Stomach (tissue), 9 donors: ENCODE results near the gene TSHZ2. TPM values are rescaled to one million over a fixed set of nuclear protein-coding genes. Genes with fewer than 3 reads are reported as not detected.

ENCODE experiments used
- DNase-seq, 2 donors: peaks; one replicate each; pipeline versions ENCODE4 v3.0.0 to v3.0.0-alpha.2; 2013 to 2019
- H3K27ac ChIP-seq, 5 donors: fragments of 200-600 bp in 4 of 5; sonication (generic) in 4 of 5; one replicate each; pipeline ENCODE4 v1.5.1; 2013 to 2019; ENCODE audit warnings: mild to moderate bottlenecking in 1 of 5, moderate library complexity in 1 of 5
- H3K27me3 ChIP-seq, 3 donors: fragments of 200-600 bp; sonication (generic); one replicate each; pipeline ENCODE4 v1.5.1; 2017 to 2019; ENCODE audit warnings: mixed run types in 1 of 3
- H3K36me3 ChIP-seq, 4 donors: fragments of 200-600 bp; sonication (generic); 1 replicate in 3 of 4; 2 replicates in 1 of 4; pipeline ENCODE4 v1.5.1; 2016 to 2019
- H3K4me1 ChIP-seq, 4 donors: fragments of 200-600 bp; sonication (generic); one replicate each; pipeline ENCODE4 v1.5.1; 2016 to 2019
- H3K4me3 ChIP-seq, 4 donors: fragments of 200-600 bp; sonication (generic) in 3 of 4; one replicate each; pipeline ENCODE4 v1.5.1; 2016 to 2019; ENCODE audit warnings: mild to moderate bottlenecking in 1 of 4
- H3K9me3 ChIP-seq, 4 donors: fragments of 200-600 bp; sonication (generic); one replicate each; pipeline ENCODE4 v1.5.1; 2016 to 2019
- EP300 ChIP-seq: sonication (generic); formaldehyde crosslinking; IDR thresholded peaks from one replicate; pipeline ENCODE4 v1.6.1; 2017; ENCODE audit warnings: antibody characterized with exemption
- POLR2A ChIP-seq, 4 donors: fragments of 450-650 bp; IDR thresholded peaks; one replicate each; pipeline ENCODE4 v1.6.1; 2016; ENCODE audit warnings: antibody characterized with exemption in 4 of 4, control low read depth in 2 of 4, mild to moderate bottlenecking in 1 of 4, moderate library complexity in 1 of 4
- POLR2AphosphoS5 ChIP-seq, 3 donors: sonication (generic); formaldehyde crosslinking; IDR thresholded peaks; one replicate each; pipeline ENCODE4 v1.6.1; 2016; ENCODE audit warnings: antibody characterized with exemption in 3 of 3
- WGBS, 5 donors: extraction: QIAGEN DNeasy Blood & Tissue Kit in 3 of 5; methylation state at CpG; one replicate each; pipeline versions ENCODE4 v1.1.5 to v1.1.7; 2013 to 2018; 5-methylcytosine and 5-hydroxymethylcytosine counted together
- intact Hi-C: fragments of 100-400 bp; cut with DNase I; formaldehyde crosslinking; loops from one replicate; pipeline ENCODE4 v1.15.1; 2023; ENCODE audit warnings: low total_unique reads
- polyA plus RNA-seq, 3 donors: library from polyadenylated mRNA; stranded (reverse); fragments of 200-250 nt; gene quantifications; one replicate each; pipeline ENCODE4 v1.2.3, GENCODE V29; 2013
- total RNA-seq, 5 donors: library from RNA; depleted of rRNA; stranded (reverse); fragments of >200 nt; gene quantifications; one replicate each; pipeline versions ENCODE4 v1.1.0 to v1.2.3, GENCODE V29; 2014 to 2016
- TF ChIP-seq, protein P1 (sequence below), 7 experiments: fragments of 450-650 bp in 4 of 7; fragments of 200-600 bp in 3 of 7; sonication (generic) in 3 of 7; IDR thresholded peaks; one replicate each; pipeline ENCODE4 v1.5.1; 2016 to 2019; ENCODE audit warnings: antibody characterized with exemption in 7 of 7, control low read depth in 2 of 7, mild to moderate bottlenecking in 1 of 7
- donor health status: healthy with polysubstance abuse.
- donor health status: Bipolar disorder and iron deficiency.
- donor health status: healthy.

The TSHZ2 gene
- total and polyA plus RNA-seq, 8 donors = 2.9 to 20.5 (median 5.8) TPM

DNA sequence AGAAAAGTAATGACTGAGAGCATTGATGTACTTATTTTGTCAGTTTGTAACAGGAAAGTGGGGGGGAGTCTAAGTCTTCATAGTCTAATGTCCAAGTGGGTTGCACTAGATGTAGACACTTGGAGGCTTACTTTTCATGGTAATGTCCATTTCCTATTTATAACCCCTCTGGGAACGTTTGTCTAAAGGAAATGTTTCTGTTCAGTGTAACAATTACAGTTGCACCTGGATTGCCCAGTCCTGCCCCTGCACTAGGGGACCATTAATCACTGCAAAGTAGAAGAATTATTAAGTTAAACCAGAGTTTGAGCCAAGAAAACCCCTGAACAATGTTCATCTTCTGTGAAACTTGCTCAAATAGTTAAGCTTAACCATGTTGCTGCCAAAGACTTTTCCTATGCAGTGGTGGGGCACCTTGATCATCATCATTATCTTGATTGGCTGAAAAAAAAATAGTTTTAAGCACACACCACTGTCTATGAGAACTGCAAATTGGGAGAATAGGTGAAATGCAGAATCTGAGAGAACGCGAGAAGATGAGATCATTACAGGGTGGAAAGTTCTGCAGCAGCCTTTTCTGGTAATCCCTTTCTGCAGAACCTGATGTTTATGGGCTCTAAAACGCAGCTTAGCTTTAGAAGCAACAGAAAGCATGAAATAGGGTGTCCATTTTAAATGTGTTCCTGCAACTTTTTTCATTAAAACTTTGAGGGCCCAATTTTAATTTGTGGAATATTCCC, 515.5 kb downstream of the TSHZ2 start:
- Histone ChIP-seq H3K4me3 (no peak overlapping the region), H3K9me3 (peaks cover 0 to 3% (median 0%) of the 10 kb centered on the region in 4 donors), H3K27ac (no peak overlapping the region), H3K4me1 (no peaks in the 10 kb centered on the region), H3K36me3 (no peaks in the 10 kb centered on the region), H3K27me3 (no peaks in the 10 kb centered on the region)
- no peak for DNase-seq
- intact Hi-C loops = no loop called here
- WGBS, 5 donors = 69 to 78% (median 73%) methylated on average over 4 of the region's 4 CpGs
- TF ChIP-seq EP300 = no peak
- TF ChIP-seq POLR2AphosphoS5 (IDR thresholded peaks at IDR 0.05) = no peak
- TF ChIP-seq, protein P1, sequence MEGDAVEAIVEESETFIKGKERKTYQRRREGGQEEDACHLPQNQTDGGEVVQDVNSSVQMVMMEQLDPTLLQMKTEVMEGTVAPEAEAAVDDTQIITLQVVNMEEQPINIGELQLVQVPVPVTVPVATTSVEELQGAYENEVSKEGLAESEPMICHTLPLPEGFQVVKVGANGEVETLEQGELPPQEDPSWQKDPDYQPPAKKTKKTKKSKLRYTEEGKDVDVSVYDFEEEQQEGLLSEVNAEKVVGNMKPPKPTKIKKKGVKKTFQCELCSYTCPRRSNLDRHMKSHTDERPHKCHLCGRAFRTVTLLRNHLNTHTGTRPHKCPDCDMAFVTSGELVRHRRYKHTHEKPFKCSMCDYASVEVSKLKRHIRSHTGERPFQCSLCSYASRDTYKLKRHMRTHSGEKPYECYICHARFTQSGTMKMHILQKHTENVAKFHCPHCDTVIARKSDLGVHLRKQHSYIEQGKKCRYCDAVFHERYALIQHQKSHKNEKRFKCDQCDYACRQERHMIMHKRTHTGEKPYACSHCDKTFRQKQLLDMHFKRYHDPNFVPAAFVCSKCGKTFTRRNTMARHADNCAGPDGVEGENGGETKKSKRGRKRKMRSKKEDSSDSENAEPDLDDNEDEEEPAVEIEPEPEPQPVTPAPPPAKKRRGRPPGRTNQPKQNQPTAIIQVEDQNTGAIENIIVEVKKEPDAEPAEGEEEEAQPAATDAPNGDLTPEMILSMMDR (IDR thresholded peaks at IDR 0.05) = no peak
- TF ChIP-seq POLR2A (IDR thresholded peaks at IDR 0.05) = no peak

DNA sequence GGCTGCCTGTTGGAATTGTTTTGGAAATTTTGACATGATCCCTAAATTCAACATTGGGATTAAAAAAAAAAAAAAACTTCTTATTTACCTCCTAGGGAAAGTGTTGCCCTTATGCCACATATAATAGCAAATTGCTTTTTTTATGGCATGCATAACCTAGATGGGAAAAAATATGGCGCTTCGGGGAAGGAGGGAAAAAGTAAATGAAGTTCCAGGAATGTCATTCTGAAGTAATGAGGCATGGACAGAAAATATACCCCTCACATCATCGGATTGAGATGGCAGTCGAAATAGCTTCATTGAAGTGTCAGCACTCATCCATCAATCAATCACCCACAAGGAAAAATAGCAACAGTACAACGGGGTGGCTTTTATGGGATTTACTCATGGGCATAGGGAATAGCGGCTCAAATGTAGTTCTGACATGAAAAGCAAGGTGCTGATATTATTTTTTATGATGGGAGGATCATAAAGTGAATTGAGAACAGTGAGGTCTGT, 516.7 kb downstream of the TSHZ2 start:
- Histone ChIP-seq H3K9me3 (peaks cover 0 to 2% (median 0%) of the 10 kb centered on the region in 4 donors), H3K36me3 (no peaks in the 10 kb centered on the region), H3K27ac (no peak overlapping the region), H3K4me3 (no peak overlapping the region), H3K4me1 (peaks cover 0 to 8% (median 0%) of the 10 kb centered on the region in 4 donors), H3K27me3 (peaks cover 0 to 2% (median 0%) of the 10 kb centered on the region in 3 donors)
- WGBS, 5 donors = 88 to 91% (median 90%) methylated on average over 6 of the region's 6 CpGs
- intact Hi-C loops = no loop called here
- no peak for DNase-seq
- TF ChIP-seq, protein P1 (IDR thresholded peaks at IDR 0.05) = no peak
- TF ChIP-seq POLR2A (IDR thresholded peaks at IDR 0.05) = no peak
- no peak for TF ChIP-seq EP300
- no peak for TF ChIP-seq POLR2AphosphoS5 (IDR thresholded peaks at IDR 0.05)

DNA sequence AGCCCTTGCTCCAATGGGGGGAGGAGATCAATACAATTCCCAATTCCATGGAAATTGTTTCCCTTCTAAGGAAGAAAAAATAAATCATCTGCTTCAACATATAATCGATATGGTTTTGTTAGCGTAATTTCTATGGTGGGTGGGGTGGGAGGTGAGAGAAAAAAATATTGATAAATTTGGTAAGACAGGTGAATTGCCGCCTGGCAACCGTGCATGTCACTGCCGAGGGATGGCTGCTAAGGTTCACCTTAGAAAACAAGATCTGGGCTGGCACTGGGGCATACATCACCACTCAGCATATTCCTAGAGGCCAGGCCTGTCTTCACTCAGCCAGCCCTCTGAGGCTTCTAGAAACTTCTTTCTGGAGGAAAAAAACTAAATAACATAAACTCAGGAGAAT, 517.4 kb downstream of the TSHZ2 start:
- intact Hi-C loops = no loop called here
- 93 to 96% (median 93%) methylated on average over 5 of the region's 5 CpGs for WGBS, 5 donors
- TF ChIP-seq POLR2AphosphoS5 (IDR thresholded peaks at IDR 0.05) (no peak), EP300 (no peak), POLR2A (IDR thresholded peaks at IDR 0.05) (no peak)
- TF ChIP-seq, protein P1 (IDR thresholded peaks at IDR 0.05) = no peak

DNA sequence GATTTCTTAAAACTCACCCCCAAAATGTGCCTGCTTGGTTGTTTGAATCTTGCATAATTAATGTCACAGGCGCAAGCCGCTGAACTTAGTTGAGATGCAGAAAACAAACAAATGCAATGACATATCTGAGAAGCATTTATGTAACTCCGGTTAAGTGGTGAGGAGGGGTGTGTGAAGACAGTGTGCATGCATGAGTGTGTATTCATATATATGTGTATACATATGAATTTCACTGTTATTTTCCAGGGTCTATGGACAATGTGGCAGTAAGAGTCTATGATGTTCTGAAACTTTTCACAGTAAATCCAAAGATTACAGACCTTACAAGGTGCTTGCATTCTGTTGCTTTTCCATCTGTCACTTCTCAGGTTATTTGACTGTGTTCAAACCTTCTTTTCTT, 518.5 kb downstream of the TSHZ2 start:
- Histone ChIP-seq H3K9me3 (no peaks in the 10 kb centered on the region), H3K4me1 (peaks cover 0 to 8% (median 0%) of the 10 kb centered on the region in 4 donors), H3K27ac (no peak overlapping the region), H3K36me3 (no peaks in the 10 kb centered on the region), H3K27me3 (peaks cover 0 to 4% (median 0%) of the 10 kb centered on the region in 3 donors), H3K4me3 (no peak overlapping the region)
- intact Hi-C loops = no loop called here
- WGBS, 5 donors = 87 to 94% (median 91%) methylated on average over 3 of the region's 3 CpGs
- TF ChIP-seq POLR2A (IDR thresholded peaks at IDR 0.05) = no peak
- no peak for TF ChIP-seq EP300
- TF ChIP-seq POLR2AphosphoS5 (IDR thresholded peaks at IDR 0.05) = no peak
- TF ChIP-seq, protein P1 (IDR thresholded peaks at IDR 0.05) = no peak
- DNase-seq = no peak

More for the DNA sequence above, 517.4 kb downstream of the TSHZ2 start:
- Histone ChIP-seq H3K9me3 (no peaks in the 10 kb centered on the region), H3K4me3 (no peak overlapping the region), H3K4me1 (peaks cover 0 to 8% (median 0%) of the 10 kb centered on the region in 4 donors), H3K27me3 (peaks cover 0 to 4% (median 0%) of the 10 kb centered on the region in 3 donors), H3K27ac (no peak overlapping the region), H3K36me3 (no peaks in the 10 kb centered on the region)
- no peak for DNase-seq
